GM12878 (cell line): ENCODE measurements around the gene CHAD. TPM values are rescaled to one million over a fixed set of nuclear protein-coding genes. Genes with fewer than 3 reads are reported as not detected.

Experiments used
- ATAC-seq: fragments of 200-7000 bp; cut with Tn5 transposase; 3 replicates; pipeline ENCODE4 v1.9.1; 2020; ENCODE audit warnings: mild to moderate bottlenecking, moderate library complexity
- BruUV-seq: library from RNA; stranded (reverse); fragments of 400-500 nt; replicated peaks from 2 replicates; lab custom pipeline; 2021; lab: Mats Ljungman, UMichigan
- CTCF ChIA-PET: fragments of 300-600 bp; sonication (Branson Sonifier 250); formaldehyde crosslinking; extraction: SDS; loops from one replicate; lab custom pipeline; 2021; ENCODE audit warnings: inconsistent platforms; lab: Yijun Ruan, JAX
- POLR2A ChIA-PET: fragments of 350-600 bp; formaldehyde crosslinking; extraction: SDS; loops from one replicate; lab custom pipeline; 2021; ENCODE audit warnings: inconsistent platforms; lab: Charles Lee
- RAD21 ChIA-PET: fragments of 300-600 bp; sonication (Branson Sonifier 250); formaldehyde crosslinking; loops from one replicate; lab custom pipeline; 2023; ENCODE audit warnings: antibody characterized with exemption; ENCODE audit not compliant: unreplicated experiment; lab: Charles Lee
- SMC1A ChIA-PET: fragments of 300-600 bp; sonication (Branson Sonifier 250); formaldehyde crosslinking; loops from one replicate; lab custom pipeline; 2023; ENCODE audit not compliant: unreplicated experiment, uncharacterized antibody; lab: Charles Lee
- DNase-seq: peaks from one replicate; pipeline ENCODE4 v3.0.0-alpha.2; 2011; ENCODE audit warnings: low read depth, low spot score
- FAIRE-seq: peaks from 3 replicates; lab custom pipeline; 2011; peaks lifted over from hg19 to GRCh38; lab: Jason Lieb, UNC
- H2AFZ ChIP-seq: 2 replicates; pipeline ENCODE4 v1.6.0; 2011; ENCODE audit warnings: low read depth, low read length, control low read depth; ENCODE audit not compliant: control insufficient read depth
- H3K27ac ChIP-seq: 2 replicates; pipeline ENCODE4 v1.5.1; 2011; ENCODE audit warnings: control low read depth; ENCODE audit not compliant: control insufficient read depth, insufficient read depth
- H3K27me3 ChIP-seq, 2 experiments: replicated peaks in 1 of 2; 2 replicates each; pipeline versions ENCODE4 v1.6.0 to v1.6.1; 2011; ENCODE audit warnings: low read length in 1 of 2; ENCODE audit not compliant: control insufficient read depth in 2 of 2, insufficient read depth in 2 of 2
- H3K36me3 ChIP-seq, 2 experiments: 2 replicates each; pipeline ENCODE4 v1.5.1; 2011; ENCODE audit warnings: low read length in 1 of 2; ENCODE audit not compliant: control insufficient read depth in 2 of 2, insufficient read depth in 2 of 2
- H3K4me1 ChIP-seq: 2 replicates; pipeline ENCODE4 v1.6.1; 2011; ENCODE audit warnings: mild to moderate bottlenecking, low read length, moderate library complexity, mixed read lengths; ENCODE audit not compliant: control insufficient read depth, insufficient read depth
- H3K4me2 ChIP-seq: 2 replicates; pipeline ENCODE4 v1.6.0; 2011; ENCODE audit warnings: control low read depth; ENCODE audit not compliant: control insufficient read depth, insufficient read depth
- H3K4me3 ChIP-seq: fragments of 200-600 bp; sonication (generic); 2 replicates; pipeline ENCODE4 v1.5.1; 2016
- H3K79me2 ChIP-seq: 2 replicates; pipeline ENCODE4 v1.6.0; 2011; ENCODE audit warnings: low read length; ENCODE audit not compliant: control insufficient read depth, insufficient read depth
- H3K9ac ChIP-seq: 2 replicates; pipeline ENCODE4 v1.8.0; 2011; ENCODE audit warnings: low read length, control low read depth, mixed read lengths; ENCODE audit not compliant: control insufficient read depth, insufficient read depth
- H3K9me3 ChIP-seq: replicated peaks from 3 replicates; pipeline ENCODE4 v1.5.1; 2011; ENCODE audit warnings: mild to moderate bottlenecking, low read length; ENCODE audit not compliant: control insufficient read depth, insufficient read depth
- H4K20me1 ChIP-seq: 2 replicates; pipeline ENCODE4 v1.6.0; 2011; ENCODE audit not compliant: control insufficient read depth, insufficient read depth
- DPF2 ChIP-seq: fragments of 450-650 bp; IDR thresholded peaks from 2 replicates; pipeline ENCODE4 v1.6.1; 2017; ENCODE audit warnings: mild to moderate bottlenecking
- HCFC1 ChIP-seq: fragments of 150-350 bp; IDR thresholded peaks from 2 replicates; pipeline ENCODE4 v1.6.1; 2014; ENCODE audit warnings: low read length
- KAT2A ChIP-seq: conservative IDR thresholded peaks from 2 replicates; pipeline ENCODE4 v1.6.1; 2011; ENCODE audit warnings: low read depth, low read length; ENCODE audit not compliant: control insufficient read depth
- SMAD5 ChIP-seq: IDR thresholded peaks from 2 replicates; pipeline ENCODE4 v1.6.1; 2016; ENCODE audit warnings: antibody characterized with exemption, low read depth
- SREBF2 ChIP-seq: IDR thresholded peaks from 2 replicates; pipeline ENCODE4 v1.6.1; 2012; ENCODE audit warnings: mild to moderate bottlenecking, low read length
- ZBED1 ChIP-seq: IDR thresholded peaks from 2 replicates; pipeline ENCODE4 v1.6.1; 2016; ENCODE audit warnings: borderline replicate concordance
- WGBS: methylation state at CpG from one replicate; pipeline ENCODE4 v1.1.6; 2016; ENCODE audit warnings: low lambda C conversion rate; ENCODE audit not compliant: insufficient replicate concordance, insufficient coverage; ENCODE audit errors: missing lambda C conversion rate; 5-methylcytosine and 5-hydroxymethylcytosine counted together
- in situ Hi-C: fragments of 300-500 bp; cut with MboI; formaldehyde crosslinking; loops from 9 replicates; pipeline ENCODE4 v1.14.3; 2018; ENCODE audit warnings: mixed read lengths
- intact Hi-C: fragments of 100-400 bp; cut with micrococcal nuclease; formaldehyde crosslinking; loops from one replicate; pipeline ENCODE4 v1.14.2; 2022; ENCODE audit not compliant: unreplicated experiment
- polyA plus RNA-seq, 11 experiments: library from polyadenylated mRNA; depleted of rRNA in 4 of 11; unstranded in 6 of 11; stranded (reverse) in 5 of 11; fragments of >200 nt; fragmentation: Nextera tagmentation in 4 of 11; fragmentation: Illumina TruSeq in 1 of 11; extraction: Ambion mirVana in 4 of 11; extraction: Trizol in 1 of 11; gene quantifications; 1 replicate in 1 of 11; 2 replicates in 10 of 11; pipeline versions ENCODE4 v1.2.1 to v1.2.3, GENCODE V29; 2011 to 2016; ENCODE audit warnings: inconsistent platforms in 2 of 11, missing spikeins in 2 of 11, low read depth in 1 of 11
- total RNA-seq, 4 experiments: library from RNA; depleted of rRNA in 3 of 4; stranded (reverse); fragments of >200 nt in 3 of 4; fragmentation: Illumina TruSeq in 1 of 4; extraction: Trizol in 1 of 4; gene quantifications; 2 replicates each; pipeline versions ENCODE4 v1.2.1 to v1.2.3, GENCODE V29; 2013 to 2021
- TF ChIP-seq, protein P1 (sequence below): fragments of 450-650 bp; IDR thresholded peaks from 2 replicates; pipeline ENCODE4 v1.6.1; 2017; ENCODE audit warnings: borderline replicate concordance
- TF ChIP-seq, protein P2 (sequence below): fragments of 450-650 bp; IDR thresholded peaks from 2 replicates; pipeline ENCODE4 v1.6.1; 2018; ENCODE audit warnings: borderline replicate concordance, mild to moderate bottlenecking; ENCODE audit not compliant: partially characterized antibody
- TF ChIP-seq, protein P3 (sequence below): IDR thresholded peaks from 2 replicates; pipeline ENCODE4 v1.6.1; 2011; ENCODE audit warnings: borderline replicate concordance, low read depth, mild to moderate bottlenecking, moderate library complexity, mixed read lengths, low read length; ENCODE audit not compliant: insufficient read depth; ENCODE audit errors: extremely low read length
- TF ChIP-seq, protein P4 (sequence below): IDR thresholded peaks from 2 replicates; pipeline ENCODE4 v1.6.1; 2012; ENCODE audit warnings: low read depth, low read length, improper control_type of control experiment

CHAD gene
- total and polyA plus RNA-seq, 10 of the 15 experiments (the other 5 are each of a cell fraction or from before 2014, with no cell fraction given), result 0.06 TPM; not detected in 9

DNA sequence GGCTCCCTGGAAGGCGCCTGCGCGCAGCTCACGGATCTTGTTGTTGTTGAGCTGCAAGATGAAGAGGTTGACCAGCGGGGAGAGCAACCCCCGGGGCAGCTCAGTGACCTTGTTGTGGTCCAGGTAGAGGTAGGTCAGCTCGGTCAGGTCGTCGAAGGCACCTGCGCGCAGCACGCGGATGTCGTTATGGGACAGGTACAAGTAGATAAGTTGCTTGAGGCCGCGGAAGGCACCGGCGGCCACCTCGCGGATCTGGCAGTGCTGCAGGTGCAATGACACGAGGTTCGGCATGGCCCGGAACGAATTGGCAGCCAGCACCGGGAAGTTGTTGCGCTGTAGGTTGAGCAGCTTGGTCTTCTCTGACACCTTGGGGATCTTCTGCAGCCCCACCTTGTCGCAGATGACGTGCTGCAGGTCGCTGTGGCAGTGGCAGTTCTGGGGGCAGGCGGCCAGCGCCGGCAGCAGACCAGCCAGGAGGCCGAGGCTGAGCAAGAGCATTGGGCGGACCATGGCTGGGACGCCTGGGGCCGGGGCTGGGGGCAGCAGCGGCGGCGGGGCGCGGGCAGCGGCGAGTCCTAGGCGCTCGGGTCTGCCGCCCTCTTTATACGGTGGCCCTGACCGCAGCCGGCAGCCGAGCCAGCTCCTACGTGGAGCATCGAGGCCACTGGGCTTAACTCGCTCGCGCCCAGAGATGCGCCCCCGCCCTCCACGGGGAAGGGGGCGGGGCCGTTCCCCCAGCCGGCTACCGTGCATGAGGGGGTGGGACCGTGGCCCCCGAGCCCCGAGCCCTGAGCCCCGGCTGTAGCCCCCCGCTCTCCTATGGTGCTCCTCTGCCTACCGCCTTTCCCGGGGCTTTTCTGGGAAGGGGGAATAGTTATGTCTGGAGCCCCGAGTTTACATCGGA, at the start of gene CHAD (continued):
- TF ChIP-seq, protein P1, sequence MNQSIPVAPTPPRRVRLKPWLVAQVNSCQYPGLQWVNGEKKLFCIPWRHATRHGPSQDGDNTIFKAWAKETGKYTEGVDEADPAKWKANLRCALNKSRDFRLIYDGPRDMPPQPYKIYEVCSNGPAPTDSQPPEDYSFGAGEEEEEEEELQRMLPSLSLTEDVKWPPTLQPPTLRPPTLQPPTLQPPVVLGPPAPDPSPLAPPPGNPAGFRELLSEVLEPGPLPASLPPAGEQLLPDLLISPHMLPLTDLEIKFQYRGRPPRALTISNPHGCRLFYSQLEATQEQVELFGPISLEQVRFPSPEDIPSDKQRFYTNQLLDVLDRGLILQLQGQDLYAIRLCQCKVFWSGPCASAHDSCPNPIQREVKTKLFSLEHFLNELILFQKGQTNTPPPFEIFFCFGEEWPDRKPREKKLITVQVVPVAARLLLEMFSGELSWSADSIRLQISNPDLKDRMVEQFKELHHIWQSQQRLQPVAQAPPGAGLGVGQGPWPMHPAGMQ, result no peak
- TF ChIP-seq ZBED1 (no peak), KAT2A (no peak), HCFC1 (no peak)
- TF ChIP-seq, protein P2, sequence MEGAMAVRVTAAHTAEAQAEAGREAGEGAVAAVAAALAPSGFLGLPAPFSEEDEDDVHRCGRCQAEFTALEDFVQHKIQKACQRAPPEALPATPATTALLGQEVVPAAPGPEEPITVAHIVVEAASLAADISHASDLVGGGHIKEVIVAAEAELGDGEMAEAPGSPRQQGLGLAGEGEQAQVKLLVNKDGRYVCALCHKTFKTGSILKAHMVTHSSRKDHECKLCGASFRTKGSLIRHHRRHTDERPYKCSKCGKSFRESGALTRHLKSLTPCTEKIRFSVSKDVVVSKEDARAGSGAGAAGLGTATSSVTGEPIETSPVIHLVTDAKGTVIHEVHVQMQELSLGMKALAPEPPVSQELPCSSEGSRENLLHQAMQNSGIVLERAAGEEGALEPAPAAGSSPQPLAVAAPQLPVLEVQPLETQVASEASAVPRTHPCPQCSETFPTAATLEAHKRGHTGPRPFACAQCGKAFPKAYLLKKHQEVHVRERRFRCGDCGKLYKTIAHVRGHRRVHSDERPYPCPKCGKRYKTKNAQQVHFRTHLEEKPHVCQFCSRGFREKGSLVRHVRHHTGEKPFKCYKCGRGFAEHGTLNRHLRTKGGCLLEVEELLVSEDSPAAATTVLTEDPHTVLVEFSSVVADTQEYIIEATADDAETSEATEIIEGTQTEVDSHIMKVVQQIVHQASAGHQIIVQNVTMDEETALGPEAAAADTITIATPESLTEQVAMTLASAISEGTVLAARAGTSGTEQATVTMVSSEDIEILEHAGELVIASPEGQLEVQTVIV, result no peak
- TF ChIP-seq, all 136 proteins: peak for 0

DNA sequence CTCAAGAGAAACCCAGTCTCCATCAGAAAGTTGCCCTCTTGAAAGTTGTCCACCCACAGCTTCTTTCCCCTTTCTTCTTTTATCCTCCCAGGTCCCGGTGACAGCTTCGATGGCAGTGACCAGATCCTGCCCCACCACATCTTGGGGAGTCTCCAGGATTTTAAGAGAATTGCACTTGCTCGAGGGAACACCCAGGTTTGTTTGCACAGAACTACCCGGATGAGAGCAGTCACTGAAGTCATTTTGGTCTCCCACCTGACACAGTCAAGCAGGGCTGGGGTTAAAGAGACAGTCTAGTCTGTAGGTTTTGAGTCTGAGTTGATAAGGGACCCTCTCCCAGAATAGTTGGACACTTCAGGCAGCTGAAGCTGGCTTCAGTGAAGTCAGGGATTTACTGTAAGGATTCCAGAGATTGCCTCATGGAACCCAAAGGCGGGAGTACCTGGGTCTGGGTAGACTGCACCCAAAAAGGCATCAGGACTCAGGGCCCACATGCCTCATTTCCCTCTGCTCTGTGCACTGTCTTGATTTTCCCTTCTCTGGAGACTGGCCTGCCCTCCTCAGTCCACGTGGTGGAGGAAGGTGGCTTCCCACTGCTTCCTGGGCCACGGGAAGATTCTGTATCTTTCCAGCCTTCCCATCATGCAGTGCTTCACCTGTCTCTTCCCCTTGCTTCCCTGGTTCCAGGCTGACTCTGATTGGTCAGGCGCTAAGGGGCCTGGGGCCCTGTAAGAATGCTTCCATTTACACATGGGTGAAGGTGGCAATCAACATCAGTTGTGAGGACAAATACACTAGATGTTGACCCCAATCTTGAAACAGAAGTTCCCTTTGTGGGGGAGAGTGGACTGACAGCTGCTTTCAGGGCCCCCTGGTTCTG, 49.1 kb upstream of the CHAD start:
- WGBS, result 49% methylated on average over 8 of the region's 8 CpGs
- Histone ChIP-seq H3K79me2 (no peaks in the 10 kb centered on the region), H3K36me3 (no peaks in the 10 kb centered on the region), H2AFZ (no peak overlapping the region), H3K9ac (no peak overlapping the region), H4K20me1 (no peaks in the 10 kb centered on the region), H3K4me2 (no peak overlapping the region), H3K27me3 (no peaks in the 10 kb centered on the region), H3K4me1 (no peaks in the 10 kb centered on the region), H3K27ac (no peak overlapping the region), H3K9me3 (no peaks in the 10 kb centered on the region), H3K4me3 (no peak overlapping the region)
- BruUV-seq, result no TSS peak
- no peak for ATAC-seq
- FAIRE-seq, result no peak
- intact Hi-C loops, result no loop called here
- ChIA-PET RAD21 (no interaction called here), POLR2A (no interaction called here), CTCF (no interaction called here), SMC1A (no interaction called here)
- in situ Hi-C loops, result no loop called here
- TF ChIP-seq, protein P3, sequence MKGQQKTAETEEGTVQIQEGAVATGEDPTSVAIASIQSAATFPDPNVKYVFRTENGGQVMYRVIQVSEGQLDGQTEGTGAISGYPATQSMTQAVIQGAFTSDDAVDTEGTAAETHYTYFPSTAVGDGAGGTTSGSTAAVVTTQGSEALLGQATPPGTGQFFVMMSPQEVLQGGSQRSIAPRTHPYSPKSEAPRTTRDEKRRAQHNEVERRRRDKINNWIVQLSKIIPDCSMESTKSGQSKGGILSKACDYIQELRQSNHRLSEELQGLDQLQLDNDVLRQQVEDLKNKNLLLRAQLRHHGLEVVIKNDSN, result no peak
- TF ChIP-seq DPF2 (no peak), SMAD5 (no peak), SREBF2 (no peak)
- TF ChIP-seq, protein P4, sequence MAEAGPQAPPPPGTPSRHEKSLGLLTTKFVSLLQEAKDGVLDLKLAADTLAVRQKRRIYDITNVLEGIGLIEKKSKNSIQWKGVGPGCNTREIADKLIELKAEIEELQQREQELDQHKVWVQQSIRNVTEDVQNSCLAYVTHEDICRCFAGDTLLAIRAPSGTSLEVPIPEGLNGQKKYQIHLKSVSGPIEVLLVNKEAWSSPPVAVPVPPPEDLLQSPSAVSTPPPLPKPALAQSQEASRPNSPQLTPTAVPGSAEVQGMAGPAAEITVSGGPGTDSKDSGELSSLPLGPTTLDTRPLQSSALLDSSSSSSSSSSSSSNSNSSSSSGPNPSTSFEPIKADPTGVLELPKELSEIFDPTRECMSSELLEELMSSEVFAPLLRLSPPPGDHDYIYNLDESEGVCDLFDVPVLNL, result no peak
- DNase-seq, result no peak
